H1 (cell line): Measurements from ENCODE around the gene ERGIC3. TPM values are rescaled to one million over a fixed set of nuclear protein-coding genes. Genes with fewer than 3 reads are reported as not detected.

Source experiments
- CTCF ChIA-PET: fragments of 300-600 bp; sonication (Branson Sonifier 250); formaldehyde crosslinking; loops from one replicate; lab custom pipeline; 2021; ENCODE audit not compliant: partially characterized antibody; lab: Charles Lee
- POLR2A ChIA-PET: fragments of 300-600 bp; sonication (Branson Sonifier 250); formaldehyde crosslinking; loops from one replicate; lab custom pipeline; 2021; ENCODE audit warnings: inconsistent platforms; ENCODE audit not compliant: partially characterized antibody; lab: Charles Lee
- DNase-seq, 2 experiments: peaks; one replicate each; pipeline versions ENCODE4 v3.0.0 to v3.0.0-alpha.2; 2010 to 2022; ENCODE audit warnings: low spot score in 2 of 2, low read depth in 1 of 2, mixed read lengths in 1 of 2
- FAIRE-seq: peaks from 2 replicates; lab custom pipeline; 2011; peaks lifted over from hg19 to GRCh38; lab: Jason Lieb, UNC
- H2AFZ ChIP-seq: 2 replicates; pipeline ENCODE4 v1.8.1; 2012; ENCODE audit warnings: low read length, inconsistent platforms
- H2AK5ac ChIP-seq: 2 replicates; pipeline ENCODE4 v1.6.1; 2013; ENCODE audit warnings: low read depth, low read length
- H2BK120ac ChIP-seq: replicated peaks from 2 replicates; pipeline ENCODE3; 2013; ENCODE audit warnings: low read depth, low read length, inconsistent platforms
- H2BK12ac ChIP-seq: 2 replicates; pipeline ENCODE4 v1.6.1; 2013; ENCODE audit warnings: low read depth, low read length
- H2BK15ac ChIP-seq: 2 replicates; pipeline ENCODE4 v1.6.1; 2013; ENCODE audit warnings: low read length
- H2BK20ac ChIP-seq: 2 replicates; pipeline ENCODE4 v1.6.1; 2013; ENCODE audit warnings: low read length
- H2BK5ac ChIP-seq: 2 replicates; pipeline ENCODE4 v1.6.1; 2013; ENCODE audit warnings: low read depth, low read length
- H3K14ac ChIP-seq: 2 replicates; pipeline ENCODE4 v1.6.1; 2013; ENCODE audit warnings: inconsistent platforms; ENCODE audit not compliant: insufficient read length
- H3K18ac ChIP-seq: 2 replicates; pipeline ENCODE4 v1.6.1; 2013; ENCODE audit warnings: low read length; ENCODE audit errors: extremely low read depth
- H3K23ac ChIP-seq: 2 replicates; pipeline ENCODE4 v1.6.1; 2013; ENCODE audit warnings: inconsistent platforms; ENCODE audit not compliant: insufficient read length
- H3K23me2 ChIP-seq: 2 replicates; pipeline ENCODE4 v1.6.1; 2013; ENCODE audit warnings: low read depth, low read length
- H3K27ac ChIP-seq: 2 replicates; pipeline ENCODE4 v1.6.1; 2011; ENCODE audit warnings: low read depth, low read length, inconsistent platforms
- H3K27me3 ChIP-seq, 4 experiments: replicated peaks in 1 of 4; 1 replicate in 1 of 4; 2 replicates in 3 of 4; pipeline versions ENCODE4 v1.6.1 to v1.8.1; 2011 to 2013; ENCODE audit warnings: low read length in 3 of 4, mild to moderate bottlenecking in 3 of 4, inconsistent platforms in 2 of 4, mixed read lengths in 2 of 4, moderate library complexity in 1 of 4; ENCODE audit not compliant: control insufficient read depth in 3 of 4, insufficient read depth in 3 of 4; ENCODE audit errors: extremely low read depth in 1 of 4
- H3K36me3 ChIP-seq, 4 experiments: 2 replicates each; pipeline versions ENCODE4 v1.6.1 to v1.8.1; 2011 to 2013; ENCODE audit warnings: mild to moderate bottlenecking in 4 of 4, low read length in 3 of 4, moderate library complexity in 2 of 4, control low read depth in 1 of 4, inconsistent platforms in 1 of 4; ENCODE audit not compliant: insufficient read depth in 4 of 4, control insufficient read depth in 2 of 4
- H3K4ac ChIP-seq: replicated peaks from 2 replicates; pipeline ENCODE3; 2013; ENCODE audit warnings: low read length, low read depth, mixed read lengths, inconsistent platforms; ENCODE audit not compliant: insufficient read length
- H3K4me1 ChIP-seq, 4 experiments: replicated peaks in 1 of 4; 1 replicate in 1 of 4; 2 replicates in 3 of 4; pipeline versions ENCODE4 v1.6.1 to v1.8.1; 2011 to 2013; ENCODE audit warnings: low read length in 3 of 4, inconsistent platforms in 2 of 4, mixed read lengths in 1 of 4; ENCODE audit not compliant: insufficient read depth in 4 of 4, control insufficient read depth in 3 of 4
- H3K4me2 ChIP-seq, 2 experiments: 2 replicates each; pipeline versions ENCODE4 v1.6.1 to v1.8.1; 2011 to 2013; ENCODE audit warnings: low read depth in 2 of 2, low read length in 2 of 2, control low read depth in 1 of 2, inconsistent platforms in 1 of 2, mild to moderate bottlenecking in 1 of 2; ENCODE audit not compliant: insufficient read depth in 1 of 2
- H3K4me3 ChIP-seq, 4 experiments: fragments of 200-600, 300-600 bp in 1 of 4; sonication (generic), shearing (Covaris generic), sonication (Bioruptor Twin) in 1 of 4; 2 replicates each; pipeline versions ENCODE4 v1.5.1 to v1.8.1; 2011 to 2016; ENCODE audit warnings: low read length in 4 of 4, low read depth in 3 of 4, control low read depth in 2 of 4, inconsistent platforms in 2 of 4, mild to moderate bottlenecking in 2 of 4, mixed read lengths in 1 of 4, moderate library complexity in 1 of 4; ENCODE audit not compliant: insufficient read depth in 2 of 4; ENCODE audit errors: extremely low read depth in 1 of 4
- H3K56ac ChIP-seq: replicated peaks from 2 replicates; pipeline ENCODE3; 2013; ENCODE audit warnings: low read depth, mild to moderate bottlenecking, mixed read lengths, low read length, inconsistent platforms; ENCODE audit not compliant: insufficient read length
- H3K79me1 ChIP-seq: 2 replicates; pipeline ENCODE4 v1.6.1; 2013; ENCODE audit warnings: low read depth, low read length, control low read depth
- H3K79me2 ChIP-seq, 2 experiments: 2 replicates each; pipeline versions ENCODE4 v1.6.1 to v1.8.1; 2012 to 2013; ENCODE audit warnings: low read length in 2 of 2, mild to moderate bottlenecking in 2 of 2, inconsistent platforms in 1 of 2; ENCODE audit not compliant: insufficient read depth in 2 of 2, control insufficient read depth in 1 of 2
- H3K9ac ChIP-seq, 4 experiments: replicated peaks in 1 of 4; 1 replicate in 1 of 4; 2 replicates in 3 of 4; pipeline versions ENCODE4 v1.6.1 to v1.8.1; 2011 to 2013; ENCODE audit warnings: low read depth in 3 of 4, low read length in 3 of 4, control low read depth in 2 of 4, mild to moderate bottlenecking in 2 of 4, moderate library complexity in 2 of 4, inconsistent platforms in 1 of 4; ENCODE audit errors: extremely low read depth in 1 of 4
- H3K9me3 ChIP-seq, 2 experiments: 2 replicates each; pipeline versions ENCODE4 v1.6.1 to v1.8.1; 2012 to 2013; ENCODE audit warnings: mild to moderate bottlenecking in 2 of 2, moderate library complexity in 2 of 2, control low read depth in 1 of 2, inconsistent platforms in 1 of 2, low read depth in 1 of 2, low read length in 1 of 2, mixed read lengths in 1 of 2; ENCODE audit not compliant: insufficient read depth in 2 of 2
- H4K20me1 ChIP-seq, 2 experiments: replicated peaks in 1 of 2; 2 replicates each; pipeline versions ENCODE3 to v1.8.1; 2011 to 2013; ENCODE audit warnings: inconsistent platforms in 2 of 2, low read length in 2 of 2, mild to moderate bottlenecking in 1 of 2; ENCODE audit not compliant: insufficient read depth in 2 of 2, control insufficient read depth in 1 of 2
- H4K5ac ChIP-seq: 2 replicates; pipeline ENCODE4 v1.6.1; 2013; ENCODE audit warnings: low read length, low read depth, mixed read lengths, inconsistent platforms; ENCODE audit not compliant: insufficient read length
- H4K8ac ChIP-seq: 2 replicates; pipeline ENCODE4 v1.8.0; 2013; ENCODE audit warnings: mild to moderate bottlenecking, moderate library complexity, low read length, inconsistent platforms; ENCODE audit not compliant: insufficient read depth; ENCODE audit errors: extremely low read depth
- H4K91ac ChIP-seq: replicated peaks from 2 replicates; pipeline ENCODE3; 2013; ENCODE audit warnings: low read length, mixed read lengths, inconsistent platforms; ENCODE audit not compliant: insufficient read length
- KDM4A ChIP-seq: IDR thresholded peaks from one replicate; pipeline ENCODE4 v1.7.1; 2012; ENCODE audit warnings: low read depth, mild to moderate bottlenecking, moderate library complexity, low read length, inconsistent platforms; ENCODE audit not compliant: severe bottlenecking
- PHF8 ChIP-seq: fragments of 200-600 bp; sonication (generic); conservative IDR thresholded peaks from 2 replicates; pipeline ENCODE4 v1.7.1; 2012; ENCODE audit warnings: low read depth, mild to moderate bottlenecking, inconsistent platforms, low read length, moderate library complexity
- RNF2 ChIP-seq: fragments of 200-900, 300-1000 bp; sonication (generic); IDR thresholded peaks from 2 replicates; pipeline ENCODE4 v1.7.1; 2016; ENCODE audit warnings: borderline replicate concordance, low read depth, mild to moderate bottlenecking, antibody characterized with exemption, low read length; ENCODE audit not compliant: poor library complexity, severe bottlenecking; ENCODE audit errors: missing control alignments
- SP4 ChIP-seq: IDR thresholded peaks from 2 replicates; pipeline ENCODE4 v1.6.1; 2012; ENCODE audit warnings: low read length, inconsistent platforms
- SUZ12 ChIP-seq: fragments of 200-600 bp; sonication (generic); IDR thresholded peaks from 2 replicates; pipeline ENCODE4 v1.6.1; 2012; ENCODE audit warnings: mild to moderate bottlenecking, inconsistent platforms, low read length, moderate library complexity, mixed read lengths
- WGBS, 2 experiments: shearing (Covaris generic) in 1 of 2; methylation state at CpG; one replicate each; pipeline versions ENCODE4 v1.1.6 to v1.1.7; 2013 to 2015; ENCODE audit warnings: low lambda C conversion rate in 2 of 2, mixed read lengths in 2 of 2, inconsistent platforms in 1 of 2, low coverage in 1 of 2, missing lambda C conversion rate in 1 of 2; ENCODE audit not compliant: insufficient replicate concordance in 2 of 2, insufficient coverage in 1 of 2, insufficient read length in 1 of 2; ENCODE audit errors: extremely low coverage in 1 of 2, missing lambda C conversion rate in 1 of 2; 5-methylcytosine and 5-hydroxymethylcytosine counted together
- polyA plus RNA-seq, 7 experiments: library from polyadenylated mRNA; depleted of rRNA in 3 of 7; stranded (reverse) in 5 of 7; unstranded in 2 of 7; fragments of >200 nt in 5 of 7; fragments of 200-250 nt in 2 of 7; gene quantifications; 1 replicate in 5 of 7; 2 replicates in 1 of 7; 4 replicates in 1 of 7; pipeline versions ENCODE4 v1.2.1 to v1.2.3, GENCODE V29; 2011 to 2013; ENCODE audit warnings: missing spikeins in 2 of 7, mixed read lengths in 2 of 7
- total RNA-seq: library from RNA; stranded (reverse); fragmentation: NEBNext Ultra II Directional; extraction: Animal tissue kit (Norgen Biotek cat#: 25700); gene quantifications from 2 replicates; pipeline ENCODE4 v1.2.1, GENCODE V29; 2021
- TF ChIP-seq, protein P1 (sequence below): IDR thresholded peaks from 2 replicates; pipeline ENCODE4 v1.6.1; 2011; ENCODE audit warnings: low read depth, mild to moderate bottlenecking, low read length; ENCODE audit not compliant: insufficient read depth
- TF ChIP-seq, protein P2 (sequence below): IDR thresholded peaks from 2 replicates; pipeline ENCODE4 v1.6.1; 2012; ENCODE audit warnings: low read length, inconsistent platforms

The ERGIC3 gene
- total and polyA plus RNA-seq, 2 of the 8 experiments (the other 6 are each of a cell fraction or from before 2014, with no cell fraction given): 178 to 341 TPM

DNA sequence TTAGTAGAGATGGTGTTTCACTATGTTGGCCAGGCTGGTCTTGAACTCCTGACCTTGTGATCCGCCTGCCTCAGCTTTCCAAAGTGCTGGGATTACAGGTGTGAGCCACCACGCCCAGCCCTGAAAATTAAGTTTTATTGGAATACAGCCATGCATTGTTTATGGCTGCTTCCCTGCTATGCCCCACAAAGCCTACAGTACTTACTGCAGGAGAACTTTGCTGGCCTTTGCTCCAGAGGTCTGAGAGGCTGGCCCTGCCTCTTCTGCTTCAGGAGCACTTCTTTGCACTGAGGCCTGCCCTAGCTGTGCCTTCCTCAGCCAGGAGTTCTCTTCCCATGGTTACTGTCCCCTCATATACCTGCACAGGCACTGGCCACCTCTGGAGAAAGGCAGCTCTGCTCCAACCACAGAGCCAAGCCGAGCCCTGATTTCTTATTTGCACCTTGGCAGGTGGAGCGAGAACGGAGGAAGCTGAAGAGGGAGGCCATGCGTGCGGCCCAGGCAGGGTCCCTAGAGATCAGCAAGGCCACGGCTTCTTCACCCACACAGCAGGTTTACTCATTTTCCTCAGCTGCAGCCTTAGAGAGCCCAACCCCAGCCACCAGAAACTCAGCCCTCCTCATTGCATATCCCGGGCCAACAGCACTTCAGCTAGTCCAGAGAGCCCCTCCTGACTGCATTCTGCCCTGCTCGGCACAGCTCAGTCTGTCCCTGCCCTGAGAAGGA, 33.2 kb upstream of the ERGIC3 start:
- Histone ChIP-seq H3K79me1 (no peaks in the 10 kb centered on the region), H4K8ac (no peak overlapping the region), H2AFZ (no peak overlapping the region), H2BK15ac (no peak overlapping the region), H3K4me2 (no peak overlapping the region), H2AK5ac (no peak overlapping the region), H3K9ac (no peak overlapping the region), H2BK12ac (no peak overlapping the region), H3K4ac (no peak overlapping the region), H4K91ac (no peak overlapping the region), H2BK120ac (no peak overlapping the region), H3K23ac (no peak overlapping the region), H3K27ac (no peak overlapping the region), H3K27me3 (no peaks in the 10 kb centered on the region), H3K9me3 (no peaks in the 10 kb centered on the region), H4K5ac (no peak overlapping the region), H3K18ac (no peak overlapping the region), H3K56ac (no peak overlapping the region), H3K14ac (no peak overlapping the region), H4K20me1 (no peaks in the 10 kb centered on the region), H3K79me2 (no peaks in the 10 kb centered on the region), H2BK20ac (no peak overlapping the region), H3K4me1 (no peaks in the 10 kb centered on the region), H2BK5ac (no peak overlapping the region), H3K36me3 (peaks cover 17 to 41% (median 29%) of the 10 kb centered on the region in 4 experiments), H3K23me2 (no peaks in the 10 kb centered on the region; the same call in 1 of the 2 replicates), H3K4me3 (no peak overlapping the region)
- WGBS, 2 experiments: 89% methylated on average over 10 of the region's 10 CpGs; no CpG with 5 or more reads in 1 of the 2 experiments
- CTCF ChIA-PET: interaction anchor here (1.0 to 4.8 kb wide), 3 partner anchors 9 to 30 kb away, joined by 3 to 25 read pairs (median 9); no protein-coding TSS in a partner anchor
- TF ChIP-seq RNF2 (no peak), KDM4A (no peak), PHF8 (no peak), SP4 (no peak), SUZ12 (no peak)
- TF ChIP-seq, protein P1, sequence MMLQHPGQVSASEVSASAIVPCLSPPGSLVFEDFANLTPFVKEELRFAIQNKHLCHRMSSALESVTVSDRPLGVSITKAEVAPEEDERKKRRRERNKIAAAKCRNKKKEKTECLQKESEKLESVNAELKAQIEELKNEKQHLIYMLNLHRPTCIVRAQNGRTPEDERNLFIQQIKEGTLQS: no peak
- TF ChIP-seq, protein P2, sequence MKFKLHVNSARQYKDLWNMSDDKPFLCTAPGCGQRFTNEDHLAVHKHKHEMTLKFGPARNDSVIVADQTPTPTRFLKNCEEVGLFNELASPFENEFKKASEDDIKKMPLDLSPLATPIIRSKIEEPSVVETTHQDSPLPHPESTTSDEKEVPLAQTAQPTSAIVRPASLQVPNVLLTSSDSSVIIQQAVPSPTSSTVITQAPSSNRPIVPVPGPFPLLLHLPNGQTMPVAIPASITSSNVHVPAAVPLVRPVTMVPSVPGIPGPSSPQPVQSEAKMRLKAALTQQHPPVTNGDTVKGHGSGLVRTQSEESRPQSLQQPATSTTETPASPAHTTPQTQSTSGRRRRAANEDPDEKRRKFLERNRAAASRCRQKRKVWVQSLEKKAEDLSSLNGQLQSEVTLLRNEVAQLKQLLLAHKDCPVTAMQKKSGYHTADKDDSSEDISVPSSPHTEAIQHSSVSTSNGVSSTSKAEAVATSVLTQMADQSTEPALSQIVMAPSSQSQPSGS: no peak
- FAIRE-seq (no peak), DNase-seq (no peak)
- POLR2A ChIA-PET: interaction anchor here (1.1 to 2.0 kb wide), 3 partner anchors 53 to 234 kb away, joined by 3 to 8 read pairs (median 3); partner anchors contain the start of genes CEP250, CPNE1 and RBM12
